DOHH2 (cell line): ENCODE data around the gene CYTH1.

Experiments used
- EZH2phosphoT487 ChIP-seq: fragments of 200-600 bp; sonication (generic); IDR thresholded peaks from 2 replicates; pipeline ENCODE4 v1.6.1; 2017; ENCODE audit warnings: borderline replicate concordance, mild to moderate bottlenecking, antibody characterized with exemption, low read length, moderate library complexity, mixed read lengths
- TF ChIP-seq, protein P1 (sequence below): fragments of 200-600 bp; sonication (generic); IDR thresholded peaks from one replicate; pipeline ENCODE4 v1.5.1; 2014; ENCODE audit warnings: antibody characterized with exemption, mild to moderate bottlenecking, low read depth, low read length; ENCODE audit not compliant: poor library complexity, severe bottlenecking

DNA sequence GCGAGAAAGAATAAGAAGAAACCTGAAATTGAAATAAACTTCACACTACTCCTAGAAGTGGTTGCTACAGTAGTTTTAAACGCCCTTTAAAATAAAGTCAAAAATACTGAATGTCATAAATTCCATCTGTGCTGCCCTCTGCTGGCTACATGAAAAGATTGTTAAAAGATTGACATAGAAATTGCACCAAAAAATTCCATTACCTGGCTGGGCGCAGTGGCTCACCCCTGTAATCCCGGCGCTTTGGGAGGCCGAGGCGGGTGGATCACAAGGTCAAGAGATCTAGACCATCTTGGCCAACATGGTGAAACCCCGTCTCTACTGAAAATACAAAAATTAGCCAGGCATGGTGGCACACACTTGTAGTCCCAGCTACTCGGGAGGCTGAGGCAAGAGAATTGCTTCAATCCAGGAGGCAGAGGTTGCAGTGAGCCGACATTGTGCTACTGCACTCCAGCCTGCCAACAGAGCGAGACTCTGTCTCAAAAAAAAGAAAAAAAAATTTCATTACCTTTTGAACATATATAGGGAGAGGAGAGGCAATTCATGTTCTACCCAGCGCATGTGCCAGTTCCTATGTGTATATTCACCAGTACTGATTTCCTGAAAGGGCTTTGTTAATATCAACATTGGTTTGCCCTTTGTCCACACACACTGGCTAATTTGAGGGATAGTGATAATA is 36.5 kb downstream of the CYTH1 start:
- TF ChIP-seq, protein P1, sequence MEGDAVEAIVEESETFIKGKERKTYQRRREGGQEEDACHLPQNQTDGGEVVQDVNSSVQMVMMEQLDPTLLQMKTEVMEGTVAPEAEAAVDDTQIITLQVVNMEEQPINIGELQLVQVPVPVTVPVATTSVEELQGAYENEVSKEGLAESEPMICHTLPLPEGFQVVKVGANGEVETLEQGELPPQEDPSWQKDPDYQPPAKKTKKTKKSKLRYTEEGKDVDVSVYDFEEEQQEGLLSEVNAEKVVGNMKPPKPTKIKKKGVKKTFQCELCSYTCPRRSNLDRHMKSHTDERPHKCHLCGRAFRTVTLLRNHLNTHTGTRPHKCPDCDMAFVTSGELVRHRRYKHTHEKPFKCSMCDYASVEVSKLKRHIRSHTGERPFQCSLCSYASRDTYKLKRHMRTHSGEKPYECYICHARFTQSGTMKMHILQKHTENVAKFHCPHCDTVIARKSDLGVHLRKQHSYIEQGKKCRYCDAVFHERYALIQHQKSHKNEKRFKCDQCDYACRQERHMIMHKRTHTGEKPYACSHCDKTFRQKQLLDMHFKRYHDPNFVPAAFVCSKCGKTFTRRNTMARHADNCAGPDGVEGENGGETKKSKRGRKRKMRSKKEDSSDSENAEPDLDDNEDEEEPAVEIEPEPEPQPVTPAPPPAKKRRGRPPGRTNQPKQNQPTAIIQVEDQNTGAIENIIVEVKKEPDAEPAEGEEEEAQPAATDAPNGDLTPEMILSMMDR, result peak; percentile 67
- TF ChIP-seq EZH2phosphoT487, result no peak
